ENCODE measurements around the gene BACE2.
"Not testable (repeated sequence)": the region's sequence is repeated elsewhere in the genome, so short reads cannot be mapped to it uniquely, and the experiment has no call there.

The BACE2 gene

DNA sequence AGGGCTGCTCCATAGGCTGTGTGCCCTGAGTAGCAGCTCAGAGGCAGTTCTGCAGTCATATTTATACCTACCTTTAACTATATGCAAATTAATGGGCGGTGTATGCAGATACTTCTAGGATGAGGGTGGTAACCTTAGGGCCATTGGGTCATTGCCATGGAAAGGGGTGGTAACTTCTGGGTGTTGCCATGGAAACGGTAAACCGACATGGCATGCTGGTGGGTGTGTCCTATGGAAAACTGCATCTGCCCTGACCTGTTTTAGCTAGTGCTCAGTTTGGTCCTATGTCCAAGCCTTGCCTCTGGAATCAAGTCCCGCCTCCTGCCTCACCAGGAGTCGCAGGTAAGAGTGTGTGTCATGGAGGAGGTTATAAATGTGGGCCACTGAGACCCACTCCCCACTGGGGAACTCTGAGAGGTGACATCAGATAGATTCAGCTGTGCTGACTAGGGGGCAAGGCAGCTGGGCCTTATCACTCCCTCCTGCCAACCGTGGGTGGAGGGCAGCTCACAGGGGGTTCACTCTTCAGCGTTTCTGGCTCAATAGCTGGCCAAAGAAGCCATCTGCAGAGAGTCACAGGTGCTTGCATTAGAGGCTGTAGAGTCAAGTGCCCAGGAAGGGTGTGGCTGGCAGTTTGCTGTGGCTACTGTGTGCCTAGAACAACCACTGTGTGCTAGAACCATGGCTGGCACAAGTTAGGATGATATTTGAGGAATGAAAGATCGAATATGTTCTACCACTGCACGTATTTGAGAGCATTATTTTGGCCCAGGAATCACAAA is 19.0 kb downstream of the BACE2 start:
- H3K9ac ChIP-seq (ENCODE audit: low read depth, low read length) = no peak overlapping the region
- no peak overlapping the region for H3K4me3 ChIP-seq (ENCODE audit: low read length)
- peaks cover 7% of the 10 kb centered on the region for H3K9me3 ChIP-seq (ENCODE audit: insufficient read depth, low read depth, low read length)
- H3K27me3 ChIP-seq (ENCODE audit: insufficient read depth, low read length) = no peaks in the 10 kb centered on the region
- peaks cover 4% of the 10 kb centered on the region for H3K4me1 ChIP-seq (ENCODE audit: insufficient read depth, low read length)
- H3K36me3 ChIP-seq (ENCODE audit: insufficient read depth, low read depth, low read length) = no peaks in the 10 kb centered on the region
- no peak overlapping the region for H3K27ac ChIP-seq (ENCODE audit: low read length)

DNA sequence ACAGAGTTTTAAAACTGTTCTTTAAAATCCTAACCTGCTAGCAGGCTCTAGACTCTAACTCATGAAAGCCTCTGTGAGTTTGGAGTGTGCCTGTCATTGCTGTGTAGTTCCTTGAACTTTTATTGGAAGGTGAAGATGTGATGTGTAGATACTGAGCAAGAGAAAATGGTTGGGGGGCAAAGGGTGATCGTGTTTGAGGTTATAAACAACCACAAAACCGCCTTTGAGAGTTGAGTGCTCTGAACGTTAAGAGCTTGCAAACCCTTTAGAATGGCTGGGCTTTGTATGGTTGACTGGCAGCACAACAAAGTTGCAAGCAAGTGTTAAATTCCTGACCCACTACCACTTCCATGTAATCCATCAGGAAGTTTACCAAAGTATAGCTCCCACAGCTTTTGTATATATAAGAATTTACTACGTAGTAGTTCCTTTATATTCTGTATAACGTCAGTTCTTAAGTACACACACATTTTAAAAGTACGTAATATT is 19.6 kb downstream of the BACE2 start:
- Histone ChIP-seq H3K9ac (ENCODE audit: low read depth, low read length) (no peak overlapping the region), H3K27me3 (ENCODE audit: insufficient read depth, low read length) (no peaks in the 10 kb centered on the region), H3K27ac (ENCODE audit: low read length) (no peak overlapping the region), H3K4me1 (ENCODE audit: insufficient read depth, low read length) (peaks cover 4% of the 10 kb centered on the region), H3K4me3 (ENCODE audit: low read length) (no peak overlapping the region), H3K9me3 (ENCODE audit: insufficient read depth, low read depth, low read length) (peaks cover under 1% of the 10 kb centered on the region; the same call in 1 of the 2 replicates), H3K36me3 (ENCODE audit: insufficient read depth, low read depth, low read length) (no peaks in the 10 kb centered on the region)

DNA sequence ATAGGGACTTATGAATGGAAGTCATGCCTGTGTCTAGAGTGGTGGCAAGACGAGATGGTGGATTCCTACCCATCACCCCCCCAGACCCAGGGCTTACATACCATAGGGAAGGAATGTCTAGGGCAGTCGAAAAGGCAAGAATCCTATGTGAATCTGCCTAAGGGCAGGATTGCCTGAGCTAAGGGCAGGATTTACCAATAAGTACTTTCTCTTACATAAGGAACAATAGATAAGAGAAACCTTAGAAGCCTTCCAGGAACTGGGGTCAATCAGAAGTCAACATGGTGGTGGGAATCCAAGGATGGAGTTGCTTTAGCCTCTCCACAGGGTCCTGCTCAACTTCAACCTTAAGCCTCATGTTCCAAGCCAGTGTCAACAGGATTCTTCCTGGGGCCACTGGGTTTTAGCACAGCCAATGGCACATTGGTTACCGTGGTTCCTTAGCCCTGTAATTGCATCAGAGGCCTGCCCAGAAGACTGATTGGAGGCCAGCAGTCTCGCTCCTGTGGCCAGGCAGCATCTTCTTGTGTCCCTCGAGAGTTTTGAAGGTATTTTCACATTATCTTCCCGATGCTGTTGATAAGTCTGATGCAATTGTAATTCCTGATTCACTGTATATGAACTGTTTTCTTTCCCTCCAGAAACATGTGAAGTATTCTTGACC is 20.7 kb downstream of the BACE2 start:
- H3K27me3 ChIP-seq (ENCODE audit: insufficient read depth, low read length) = no peaks in the 10 kb centered on the region
- no peak overlapping the region for H3K9ac ChIP-seq (ENCODE audit: low read depth, low read length)
- H3K4me1 ChIP-seq (ENCODE audit: insufficient read depth, low read length) = no peaks in the 10 kb centered on the region; the same call in 1 of the 2 replicates
- H3K9me3 ChIP-seq (ENCODE audit: insufficient read depth, low read depth, low read length) = no peaks in the 10 kb centered on the region
- H3K4me3 ChIP-seq (ENCODE audit: low read length) = no peak overlapping the region
- no peak overlapping the region for H3K27ac ChIP-seq (ENCODE audit: low read length)
- no peaks in the 10 kb centered on the region for H3K36me3 ChIP-seq (ENCODE audit: insufficient read depth, low read depth, low read length)

DNA sequence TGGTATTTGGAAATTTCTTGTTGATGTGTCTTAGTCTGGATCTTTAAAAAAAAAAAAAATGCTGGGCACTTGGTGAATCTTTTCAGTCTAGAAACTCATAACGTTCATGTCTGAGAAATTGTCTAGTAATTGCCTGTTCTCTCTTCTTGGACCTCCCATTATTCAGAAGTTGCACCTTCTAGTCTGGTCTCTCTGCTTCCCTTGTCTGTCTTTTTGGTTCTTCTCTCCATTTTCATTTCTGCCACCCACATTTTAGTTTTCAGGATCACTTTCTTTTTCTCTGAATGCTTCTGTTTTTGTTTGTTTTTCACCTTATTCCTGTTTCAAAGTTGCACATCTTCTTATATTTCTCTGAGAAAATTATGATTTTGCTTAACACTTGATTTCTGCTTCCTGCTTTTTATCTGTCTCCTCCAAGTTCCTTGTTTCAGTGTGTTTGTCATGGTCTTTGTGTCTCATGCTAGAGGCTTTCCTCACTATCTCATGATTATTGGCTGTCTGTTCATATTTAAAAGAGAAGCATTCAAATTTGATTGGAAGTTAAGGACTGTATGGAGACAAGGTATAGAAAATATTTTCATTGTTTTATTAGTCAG is 21.3 kb downstream of the BACE2 start:
- H3K9me3 ChIP-seq (ENCODE audit: insufficient read depth, low read depth, low read length) = no peaks in the 10 kb centered on the region
- no peak overlapping the region for H3K9ac ChIP-seq (ENCODE audit: low read depth, low read length)
- no peak overlapping the region for H3K27ac ChIP-seq (ENCODE audit: low read length)
- no peaks in the 10 kb centered on the region for H3K27me3 ChIP-seq (ENCODE audit: insufficient read depth, low read length)
- H3K4me3 ChIP-seq (ENCODE audit: low read length) = no peak overlapping the region
- no peaks in the 10 kb centered on the region for H3K36me3 ChIP-seq (ENCODE audit: insufficient read depth, low read depth, low read length)
- H3K4me1 ChIP-seq (ENCODE audit: insufficient read depth, low read length) = no peaks in the 10 kb centered on the region

DNA sequence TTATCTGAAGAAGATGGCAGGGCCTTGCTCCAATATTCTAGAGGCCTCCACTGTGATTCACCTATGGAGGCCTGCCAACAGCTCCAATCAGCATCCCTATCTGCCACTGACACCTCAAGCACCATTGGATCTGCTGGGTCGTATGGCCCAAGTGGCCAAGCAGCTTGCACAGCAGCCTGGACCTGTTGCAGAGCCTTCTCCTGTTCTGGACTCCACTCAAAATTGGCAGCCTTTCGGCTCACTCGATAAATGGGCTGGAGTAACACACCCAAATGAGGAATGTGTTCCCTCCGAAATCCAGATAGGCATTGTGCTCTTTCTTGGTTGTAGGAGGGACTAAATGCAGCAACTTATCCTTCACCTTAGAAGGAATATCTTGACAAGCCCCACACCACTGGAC is 24.6 kb downstream of the BACE2 start:
- H3K4me1 ChIP-seq (ENCODE audit: insufficient read depth, low read length); H3K9me3 ChIP-seq (ENCODE audit: insufficient read depth, low read depth, low read length); H3K4me3 ChIP-seq (ENCODE audit: low read length); H3K36me3 ChIP-seq (ENCODE audit: insufficient read depth, low read depth, low read length); H3K9ac ChIP-seq (ENCODE audit: low read depth, low read length); H3K27ac ChIP-seq (ENCODE audit: low read length); H3K27me3 ChIP-seq (ENCODE audit: insufficient read depth, low read length): not testable (repeated sequence)

DNA sequence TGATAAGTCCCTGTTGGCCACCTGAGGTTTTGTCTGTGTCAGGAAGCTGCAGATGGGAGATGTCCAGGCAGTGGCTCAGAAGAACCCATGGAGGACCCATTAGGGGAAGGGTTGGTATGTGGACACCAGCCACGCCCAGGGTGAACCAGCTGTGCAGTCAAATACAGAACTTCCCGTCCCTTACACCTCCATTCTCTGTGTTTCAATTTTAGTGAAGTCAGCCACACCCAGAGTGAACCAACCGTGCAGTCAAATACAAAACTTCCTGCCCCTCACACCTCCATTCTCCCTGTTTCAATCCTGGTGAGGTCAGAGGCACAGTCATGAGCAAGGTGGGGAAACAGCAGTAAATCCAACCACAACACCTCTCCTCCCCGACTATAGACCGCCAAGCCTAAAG is 27.4 kb downstream of the BACE2 start:
- Histone ChIP-seq H3K4me3 (ENCODE audit: low read length) (no peak overlapping the region), H3K36me3 (ENCODE audit: insufficient read depth, low read depth, low read length) (no peaks in the 10 kb centered on the region), H3K27me3 (ENCODE audit: insufficient read depth, low read length) (no peaks in the 10 kb centered on the region), H3K9ac (ENCODE audit: low read depth, low read length) (no peak overlapping the region), H3K27ac (ENCODE audit: low read length) (no peak overlapping the region), H3K9me3 (ENCODE audit: insufficient read depth, low read depth, low read length) (no peaks in the 10 kb centered on the region), H3K4me1 (ENCODE audit: insufficient read depth, low read length) (no peaks in the 10 kb centered on the region)

DNA sequence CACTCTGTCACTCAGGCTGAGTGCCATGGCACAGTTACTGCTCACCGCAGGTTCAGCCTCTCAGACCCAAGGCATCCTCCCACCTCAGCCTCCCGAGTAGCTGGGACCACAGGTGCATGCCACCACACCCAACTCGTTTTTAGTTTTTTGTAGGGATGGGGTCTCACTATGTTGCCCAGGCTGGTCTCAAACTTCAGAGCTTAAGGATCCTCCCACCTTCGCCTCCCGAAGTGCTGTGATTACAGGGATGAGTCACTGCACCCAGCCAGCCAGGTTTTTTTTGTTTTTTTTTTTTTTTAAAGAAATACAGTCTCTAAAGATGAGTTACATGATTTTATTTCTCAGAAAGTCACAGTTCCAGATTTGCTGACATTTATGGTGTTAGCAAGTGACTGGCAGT is 29.0 kb downstream of the BACE2 start:
- Histone ChIP-seq H3K9ac (ENCODE audit: low read depth, low read length) (no peak overlapping the region), H3K9me3 (ENCODE audit: insufficient read depth, low read depth, low read length) (no peaks in the 10 kb centered on the region), H3K4me3 (ENCODE audit: low read length) (no peak overlapping the region), H3K27me3 (ENCODE audit: insufficient read depth, low read length) (no peaks in the 10 kb centered on the region), H3K4me1 (ENCODE audit: insufficient read depth, low read length) (no peaks in the 10 kb centered on the region), H3K36me3 (ENCODE audit: insufficient read depth, low read depth, low read length) (no peaks in the 10 kb centered on the region), H3K27ac (ENCODE audit: low read length) (no peak overlapping the region)

DNA sequence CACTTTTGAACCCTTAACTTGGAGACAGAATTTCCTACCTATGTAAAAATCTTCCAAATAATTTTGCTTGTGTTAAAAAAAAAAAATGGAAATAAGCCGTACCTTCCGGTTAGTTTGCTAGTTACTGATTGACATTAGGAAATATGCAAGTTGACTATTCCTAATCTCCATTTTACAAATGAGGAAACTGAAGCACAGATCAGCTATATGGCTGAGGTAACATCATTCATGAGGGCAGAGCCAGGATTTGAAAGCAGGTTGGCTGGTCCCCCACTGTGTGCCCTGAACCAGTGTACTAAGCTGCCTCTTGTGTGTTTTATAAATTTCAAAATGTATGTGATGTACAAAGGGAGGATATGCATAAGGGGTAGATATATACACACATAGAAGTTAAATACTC is 29.6 kb downstream of the BACE2 start:
- Histone ChIP-seq H3K27me3 (ENCODE audit: insufficient read depth, low read length) (no peaks in the 10 kb centered on the region), H3K9me3 (ENCODE audit: insufficient read depth, low read depth, low read length) (no peaks in the 10 kb centered on the region), H3K27ac (ENCODE audit: low read length) (no peak overlapping the region), H3K36me3 (ENCODE audit: insufficient read depth, low read depth, low read length) (no peaks in the 10 kb centered on the region), H3K9ac (ENCODE audit: low read depth, low read length) (no peak overlapping the region), H3K4me3 (ENCODE audit: low read length) (no peak overlapping the region), H3K4me1 (ENCODE audit: insufficient read depth, low read length) (no peaks in the 10 kb centered on the region)

DNA sequence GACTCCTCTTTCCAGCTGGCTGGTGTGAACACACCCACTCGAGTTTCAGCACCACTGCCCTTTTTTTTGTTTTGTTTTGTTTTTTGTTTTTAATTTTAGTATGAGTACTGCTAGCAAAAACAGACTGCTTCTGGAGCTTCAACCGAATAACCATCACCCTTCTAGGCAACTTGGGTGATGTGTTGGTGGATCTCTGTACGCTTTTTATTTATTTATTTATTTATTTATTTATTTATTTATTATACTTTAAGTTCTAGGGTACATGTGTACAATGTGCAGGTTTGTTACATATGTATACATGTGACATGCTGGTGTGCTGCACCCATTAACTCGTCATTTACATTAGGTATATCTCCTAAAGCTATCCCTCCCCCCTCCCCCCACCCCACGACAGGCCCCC is 30.7 kb downstream of the BACE2 start:
- H3K36me3 ChIP-seq (ENCODE audit: insufficient read depth, low read depth, low read length); H3K4me3 ChIP-seq (ENCODE audit: low read length); H3K9ac ChIP-seq (ENCODE audit: low read depth, low read length); H3K27me3 ChIP-seq (ENCODE audit: insufficient read depth, low read length); H3K9me3 ChIP-seq (ENCODE audit: insufficient read depth, low read depth, low read length); H3K27ac ChIP-seq (ENCODE audit: low read length); H3K4me1 ChIP-seq (ENCODE audit: insufficient read depth, low read length): not testable (repeated sequence)

DNA sequence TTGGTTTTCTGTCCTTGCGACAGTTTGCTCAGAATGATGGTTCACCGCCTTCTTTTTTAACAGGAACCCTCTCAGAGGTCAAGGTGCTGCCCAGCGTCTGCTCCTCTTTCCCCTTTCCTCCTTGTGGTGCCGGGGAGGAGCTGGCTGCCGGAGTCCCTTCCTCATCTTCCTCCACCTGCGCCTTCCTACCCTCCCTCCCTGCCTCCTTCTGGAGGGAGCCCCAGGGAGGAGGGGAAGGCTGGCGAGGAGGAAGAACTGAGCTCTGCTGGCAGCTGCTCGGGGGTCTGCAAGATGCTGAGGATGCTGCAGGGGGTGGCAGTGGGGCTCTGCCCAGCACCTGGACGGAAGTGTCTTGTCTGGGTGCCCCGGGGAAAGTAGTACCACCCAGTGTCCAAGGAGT is 31.2 kb downstream of the BACE2 start:
- Histone ChIP-seq H3K4me3 (ENCODE audit: low read length) (no peak overlapping the region), H3K4me1 (ENCODE audit: insufficient read depth, low read length) (no peaks in the 10 kb centered on the region), H3K9me3 (ENCODE audit: insufficient read depth, low read depth, low read length) (no peaks in the 10 kb centered on the region), H3K36me3 (ENCODE audit: insufficient read depth, low read depth, low read length) (no peaks in the 10 kb centered on the region), H3K27ac (ENCODE audit: low read length) (no peak overlapping the region), H3K9ac (ENCODE audit: low read depth, low read length) (no peak overlapping the region), H3K27me3 (ENCODE audit: insufficient read depth, low read length) (no peaks in the 10 kb centered on the region)

DNA sequence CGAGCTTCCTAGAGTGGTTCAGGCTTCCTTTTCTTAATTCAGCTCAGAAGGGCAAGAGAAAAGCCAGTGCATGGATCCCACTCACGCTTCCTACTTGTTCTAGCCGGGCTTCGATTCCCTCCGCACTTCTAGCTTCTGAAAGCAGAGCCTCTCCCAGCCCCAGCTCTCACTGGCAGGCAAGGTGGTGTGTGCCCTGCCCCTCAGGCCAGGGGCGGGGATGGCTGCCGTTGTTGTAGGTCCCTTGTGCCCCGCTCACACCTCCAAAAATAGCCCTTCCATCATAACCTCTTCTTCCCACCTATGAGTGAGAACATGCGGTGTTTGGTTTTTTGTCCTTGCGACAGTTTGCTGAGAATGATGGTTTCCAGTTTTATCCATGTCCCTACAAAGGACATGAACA is 31.6 kb downstream of the BACE2 start:
- Histone ChIP-seq H3K9me3 (ENCODE audit: insufficient read depth, low read depth, low read length) (no peaks in the 10 kb centered on the region), H3K27me3 (ENCODE audit: insufficient read depth, low read length) (no peaks in the 10 kb centered on the region), H3K36me3 (ENCODE audit: insufficient read depth, low read depth, low read length) (no peaks in the 10 kb centered on the region), H3K4me1 (ENCODE audit: insufficient read depth, low read length) (no peaks in the 10 kb centered on the region), H3K9ac (ENCODE audit: low read depth, low read length) (no peak overlapping the region), H3K4me3 (ENCODE audit: low read length) (no peak overlapping the region), H3K27ac (ENCODE audit: low read length) (no peak overlapping the region)

DNA sequence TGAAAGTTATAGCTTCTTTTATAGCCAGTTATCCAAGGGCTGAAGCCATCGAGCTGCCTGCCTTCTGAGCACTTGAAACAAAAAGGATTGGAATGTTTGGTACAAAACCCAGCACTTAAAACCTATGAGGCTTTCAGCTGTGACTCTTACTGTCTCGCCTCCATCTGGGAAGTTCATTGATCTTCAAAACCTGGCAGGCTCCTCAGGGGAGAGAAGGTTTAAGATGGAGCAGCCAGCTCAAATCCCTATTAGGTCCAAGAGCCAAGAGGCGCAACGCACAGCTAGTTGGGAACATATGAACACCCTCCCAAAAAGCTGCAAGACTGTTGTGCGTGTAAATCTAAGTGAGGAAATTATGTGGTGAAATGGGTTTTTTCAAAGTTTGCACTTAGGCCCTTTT is 33.4 kb downstream of the BACE2 start:
- no peaks in the 10 kb centered on the region for H3K27me3 ChIP-seq (ENCODE audit: insufficient read depth, low read length)
- no peak overlapping the region for H3K27ac ChIP-seq (ENCODE audit: low read length)
- no peaks in the 10 kb centered on the region for H3K9me3 ChIP-seq (ENCODE audit: insufficient read depth, low read depth, low read length)
- H3K4me1 ChIP-seq (ENCODE audit: insufficient read depth, low read length) = no peaks in the 10 kb centered on the region
- H3K4me3 ChIP-seq (ENCODE audit: low read length) = no peak overlapping the region
- H3K36me3 ChIP-seq (ENCODE audit: insufficient read depth, low read depth, low read length) = no peaks in the 10 kb centered on the region
- no peak overlapping the region for H3K9ac ChIP-seq (ENCODE audit: low read depth, low read length)
